Measurements from ENCODE around the gene PDZD7. TPM values are rescaled to one million over a fixed set of nuclear protein-coding genes. Genes with fewer than 3 reads are reported as not detected.

The PDZD7 gene
- total and polyA plus RNA-seq, 4 donors = 0.06 to 0.09 (median 0.07) TPM; not detected in 1

DNA sequence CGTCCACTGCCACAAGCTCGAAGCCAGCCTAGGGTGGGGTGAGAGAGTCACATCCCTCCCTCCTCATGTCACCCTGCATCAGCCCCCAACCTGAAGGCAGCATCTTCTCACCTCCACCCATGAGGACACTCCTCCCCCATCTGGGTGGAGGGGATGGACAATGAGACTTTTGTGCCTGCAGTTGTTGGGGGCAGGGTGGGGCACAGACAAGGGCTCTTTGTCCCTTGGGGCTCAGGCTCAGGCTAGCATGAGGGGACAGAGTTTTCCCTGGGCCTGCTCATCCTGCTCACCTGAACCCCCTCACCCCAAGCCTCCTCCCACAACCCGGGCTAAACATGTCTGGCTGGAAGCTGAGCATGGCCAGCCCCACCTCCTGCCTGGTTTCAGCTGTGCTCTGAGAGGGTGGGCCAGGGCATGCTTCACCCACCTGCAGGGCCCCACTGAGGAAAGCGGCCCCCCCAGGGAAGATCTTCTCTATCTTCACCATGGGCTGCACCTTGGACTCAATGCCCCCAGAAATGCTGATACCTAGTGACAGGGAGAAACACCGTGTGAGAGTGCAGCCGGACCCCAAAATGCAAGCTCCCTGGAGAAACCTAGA lies 22.0 kb downstream of the PDZD7 start:
- Histone ChIP-seq H3K27me3 (ENCODE audit: control insufficient read depth in 4 of 4, insufficient read depth in 4 of 4, low read length in 3 of 4) (no peaks in the 10 kb centered on the region), H3K4me1 (ENCODE audit: control insufficient read depth in 4 of 4, insufficient read depth in 4 of 4, low read length in 3 of 4) (peaks cover 0 to 12% (median 3%) of the 10 kb centered on the region in 4 donors), H3K27ac (ENCODE audit: low read depth in 1 of 2, low read length in 2 of 2) (no peak overlapping the region), H3K9me3 (ENCODE audit: control insufficient read depth in 4 of 4, low read length in 3 of 4) (no peaks in the 10 kb centered on the region), H3K9ac (ENCODE audit: low read depth in 1 of 2, low read length in 2 of 2) (no peak overlapping the region), H3K36me3 (ENCODE audit: control insufficient read depth in 4 of 4, insufficient read depth in 3 of 4, low read depth in 1 of 4, low read length in 3 of 4) (peaks cover 0 to 11% (median 0%) of the 10 kb centered on the region in 4 donors), H3K4me3 (ENCODE audit: low read depth in 1 of 3, low read length in 3 of 3) (no peak overlapping the region)
- DNase-seq (ENCODE audit: low spot score) = no peak
- WGBS = 79% methylated on average over 6 of the region's 6 CpGs
- TF ChIP-seq RAD21 (IDR thresholded peaks at IDR 0.05) = no peak
- TF ChIP-seq, protein P1, sequence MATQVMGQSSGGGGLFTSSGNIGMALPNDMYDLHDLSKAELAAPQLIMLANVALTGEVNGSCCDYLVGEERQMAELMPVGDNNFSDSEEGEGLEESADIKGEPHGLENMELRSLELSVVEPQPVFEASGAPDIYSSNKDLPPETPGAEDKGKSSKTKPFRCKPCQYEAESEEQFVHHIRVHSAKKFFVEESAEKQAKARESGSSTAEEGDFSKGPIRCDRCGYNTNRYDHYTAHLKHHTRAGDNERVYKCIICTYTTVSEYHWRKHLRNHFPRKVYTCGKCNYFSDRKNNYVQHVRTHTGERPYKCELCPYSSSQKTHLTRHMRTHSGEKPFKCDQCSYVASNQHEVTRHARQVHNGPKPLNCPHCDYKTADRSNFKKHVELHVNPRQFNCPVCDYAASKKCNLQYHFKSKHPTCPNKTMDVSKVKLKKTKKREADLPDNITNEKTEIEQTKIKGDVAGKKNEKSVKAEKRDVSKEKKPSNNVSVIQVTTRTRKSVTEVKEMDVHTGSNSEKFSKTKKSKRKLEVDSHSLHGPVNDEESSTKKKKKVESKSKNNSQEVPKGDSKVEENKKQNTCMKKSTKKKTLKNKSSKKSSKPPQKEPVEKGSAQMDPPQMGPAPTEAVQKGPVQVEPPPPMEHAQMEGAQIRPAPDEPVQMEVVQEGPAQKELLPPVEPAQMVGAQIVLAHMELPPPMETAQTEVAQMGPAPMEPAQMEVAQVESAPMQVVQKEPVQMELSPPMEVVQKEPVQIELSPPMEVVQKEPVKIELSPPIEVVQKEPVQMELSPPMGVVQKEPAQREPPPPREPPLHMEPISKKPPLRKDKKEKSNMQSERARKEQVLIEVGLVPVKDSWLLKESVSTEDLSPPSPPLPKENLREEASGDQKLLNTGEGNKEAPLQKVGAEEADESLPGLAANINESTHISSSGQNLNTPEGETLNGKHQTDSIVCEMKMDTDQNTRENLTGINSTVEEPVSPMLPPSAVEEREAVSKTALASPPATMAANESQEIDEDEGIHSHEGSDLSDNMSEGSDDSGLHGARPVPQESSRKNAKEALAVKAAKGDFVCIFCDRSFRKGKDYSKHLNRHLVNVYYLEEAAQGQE (IDR thresholded peaks at IDR 0.05) = no peak
- TF ChIP-seq NR2F2 (IDR thresholded peaks at IDR 0.05) = no peak
- TF ChIP-seq SP1 (IDR thresholded peaks at IDR 0.05) = no peak
- TF ChIP-seq FOXA2 (IDR thresholded peaks at IDR 0.05) = no peak
- no peak for TF ChIP-seq TAF1 (conservative IDR thresholded peaks at IDR 0.05)

DNA sequence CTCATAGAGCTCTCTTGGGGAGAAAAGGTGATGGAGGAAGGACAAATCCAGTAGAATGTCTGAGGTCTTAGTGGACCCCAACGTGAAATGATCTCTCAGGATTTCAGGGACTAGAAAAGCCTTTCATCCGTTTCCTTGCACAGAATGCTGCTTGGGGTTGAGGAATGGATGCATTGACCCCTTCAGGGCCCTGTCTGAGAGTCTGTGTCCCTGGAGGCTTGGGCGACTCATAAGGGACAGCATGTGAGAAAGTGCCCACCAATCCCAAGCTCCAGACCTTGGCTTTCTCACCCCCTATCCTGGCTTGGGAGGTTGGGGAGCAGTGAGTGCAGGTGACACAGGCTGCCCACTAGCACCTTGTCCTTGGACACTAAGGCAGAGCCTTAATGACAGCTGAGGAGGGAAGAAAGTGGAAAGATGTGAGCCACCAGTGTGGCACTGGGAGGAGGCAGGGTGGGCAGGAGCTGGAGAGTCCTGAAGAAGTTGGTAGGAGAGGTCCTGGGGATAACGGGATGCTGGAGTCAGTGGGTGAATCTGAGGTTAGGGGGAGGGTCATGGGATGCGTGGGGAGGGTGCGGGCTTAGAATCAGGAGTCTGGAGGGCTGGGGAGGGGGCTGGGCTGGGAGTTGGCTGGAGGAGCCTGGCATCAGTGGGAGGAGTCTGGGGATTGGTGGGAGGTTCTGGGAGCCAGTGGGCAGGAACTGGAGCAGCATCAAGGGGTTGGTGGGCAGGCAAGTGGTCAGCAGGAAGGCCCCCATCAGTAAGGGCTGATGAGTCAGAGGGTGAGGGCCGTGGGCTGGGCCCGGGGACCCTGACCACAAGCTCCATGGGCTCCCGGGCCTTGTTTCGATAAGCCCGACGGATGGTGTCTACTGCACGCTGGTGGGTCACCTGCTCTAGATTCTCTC lies 22.8 kb downstream of the PDZD7 start:
- Histone ChIP-seq H3K9ac (ENCODE audit: low read depth in 1 of 2, low read length in 2 of 2) (no peak overlapping the region), H3K4me3 (ENCODE audit: low read depth in 1 of 3, low read length in 3 of 3) (no peak overlapping the region), H3K27ac (ENCODE audit: low read depth in 1 of 2, low read length in 2 of 2) (no peak overlapping the region), H3K4me1 (ENCODE audit: control insufficient read depth in 4 of 4, insufficient read depth in 4 of 4, low read length in 3 of 4) (peaks cover 0 to 11% (median 1%) of the 10 kb centered on the region in 4 donors), H3K36me3 (ENCODE audit: control insufficient read depth in 4 of 4, insufficient read depth in 3 of 4, low read depth in 1 of 4, low read length in 3 of 4) (peaks cover 0 to 11% (median 0%) of the 10 kb centered on the region in 4 donors), H3K9me3 (ENCODE audit: control insufficient read depth in 4 of 4, low read length in 3 of 4) (no peaks in the 10 kb centered on the region), H3K27me3 (ENCODE audit: control insufficient read depth in 4 of 4, insufficient read depth in 4 of 4, low read length in 3 of 4) (no peaks in the 10 kb centered on the region)
- TF ChIP-seq GABPA (IDR thresholded peaks at IDR 0.05 in 1 of 2, conservative IDR thresholded peaks at IDR 0.05 in 1 of 2) (no peak), HNF4G (IDR thresholded peaks at IDR 0.05) (no peak), EGR1 (IDR thresholded peaks at IDR 0.05; ENCODE audit: low read depth in 2 of 2) (no peak), YY1 (IDR thresholded peaks at IDR 0.05) (no peak), TAF1 (conservative IDR thresholded peaks at IDR 0.05) (no peak)
- TF ChIP-seq, protein P1 (IDR thresholded peaks at IDR 0.05) = no peak
- TF ChIP-seq, protein P2, sequence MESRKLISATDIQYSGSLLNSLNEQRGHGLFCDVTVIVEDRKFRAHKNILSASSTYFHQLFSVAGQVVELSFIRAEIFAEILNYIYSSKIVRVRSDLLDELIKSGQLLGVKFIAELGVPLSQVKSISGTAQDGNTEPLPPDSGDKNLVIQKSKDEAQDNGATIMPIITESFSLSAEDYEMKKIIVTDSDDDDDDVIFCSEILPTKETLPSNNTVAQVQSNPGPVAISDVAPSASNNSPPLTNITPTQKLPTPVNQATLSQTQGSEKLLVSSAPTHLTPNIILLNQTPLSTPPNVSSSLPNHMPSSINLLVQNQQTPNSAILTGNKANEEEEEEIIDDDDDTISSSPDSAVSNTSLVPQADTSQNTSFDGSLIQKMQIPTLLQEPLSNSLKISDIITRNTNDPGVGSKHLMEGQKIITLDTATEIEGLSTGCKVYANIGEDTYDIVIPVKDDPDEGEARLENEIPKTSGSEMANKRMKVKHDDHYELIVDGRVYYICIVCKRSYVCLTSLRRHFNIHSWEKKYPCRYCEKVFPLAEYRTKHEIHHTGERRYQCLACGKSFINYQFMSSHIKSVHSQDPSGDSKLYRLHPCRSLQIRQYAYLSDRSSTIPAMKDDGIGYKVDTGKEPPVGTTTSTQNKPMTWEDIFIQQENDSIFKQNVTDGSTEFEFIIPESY (IDR thresholded peaks at IDR 0.05) = no peak
- no peak for DNase-seq (ENCODE audit: low spot score)
- 72% methylated on average over 13 of the region's 13 CpGs for WGBS
